Naive B cell (primary cell): ENCODE results near the gene CEP131. TPM values are rescaled to one million over a fixed set of nuclear protein-coding genes. Genes with fewer than 3 reads are reported as not detected.

ENCODE experiments used
- ATAC-seq, 2 donors: fragments of 150-1000 bp; cut with Tn5 transposase; 2 replicates each; pipeline ENCODE4 v1.10.0; 2021; ENCODE audit warnings: low read depth in 2 of 2, mild to moderate bottlenecking in 2 of 2, moderate library complexity in 2 of 2
- DNase-seq: peaks from one replicate; pipeline ENCODE4 v3.0.0; 2022
- H3K27ac Mint-ChIP-seq, 6 donors: one replicate each; pipeline ENCODE4 v1.8.0; 2020 to 2022; ENCODE audit warnings: mild to moderate bottlenecking in 6 of 6, mixed read lengths in 6 of 6, moderate library complexity in 5 of 6, inconsistent platforms in 2 of 6
- H3K27me3 Mint-ChIP-seq, 3 donors: one replicate each; pipeline ENCODE4 v1.8.0; 2021 to 2022; ENCODE audit warnings: mixed read lengths in 3 of 3, mild to moderate bottlenecking in 1 of 3
- H3K36me3 Mint-ChIP-seq, 2 donors: one replicate each; pipeline ENCODE4 v1.8.0; 2020 to 2022; ENCODE audit warnings: mixed read lengths in 2 of 2, inconsistent platforms in 1 of 2, mild to moderate bottlenecking in 1 of 2
- H3K4me1 Mint-ChIP-seq, 3 donors: one replicate each; pipeline ENCODE4 v1.8.0; 2020 to 2022; ENCODE audit warnings: mixed read lengths in 3 of 3, inconsistent platforms in 1 of 3, mild to moderate bottlenecking in 1 of 3, moderate library complexity in 1 of 3
- H3K4me3 Mint-ChIP-seq, 8 donors: one replicate each; pipeline ENCODE4 v1.8.0; 2020 to 2022; ENCODE audit warnings: mild to moderate bottlenecking in 8 of 8, mixed read lengths in 8 of 8, moderate library complexity in 8 of 8, inconsistent platforms in 2 of 8
- H3K9me3 Mint-ChIP-seq, 7 donors: one replicate each; pipeline ENCODE4 v1.8.0; 2020 to 2022; ENCODE audit warnings: mixed read lengths in 7 of 7, mild to moderate bottlenecking in 5 of 7, inconsistent platforms in 2 of 7, moderate library complexity in 1 of 7
- polyA plus RNA-seq, 6 donors: library from polyadenylated mRNA; unstranded; fragments of 300-500 nt; fragmentation: Illumina TruSeq; gene quantifications; one replicate each; pipeline ENCODE4 v1.2.3, GENCODE V29; 2021; ENCODE audit warnings: low read depth in 6 of 6

The CEP131 gene
- polyA plus RNA-seq, 6 donors from 2014 or later, result 3.1 to 11.6 (median 4.0) TPM; not detected in 1

DNA sequence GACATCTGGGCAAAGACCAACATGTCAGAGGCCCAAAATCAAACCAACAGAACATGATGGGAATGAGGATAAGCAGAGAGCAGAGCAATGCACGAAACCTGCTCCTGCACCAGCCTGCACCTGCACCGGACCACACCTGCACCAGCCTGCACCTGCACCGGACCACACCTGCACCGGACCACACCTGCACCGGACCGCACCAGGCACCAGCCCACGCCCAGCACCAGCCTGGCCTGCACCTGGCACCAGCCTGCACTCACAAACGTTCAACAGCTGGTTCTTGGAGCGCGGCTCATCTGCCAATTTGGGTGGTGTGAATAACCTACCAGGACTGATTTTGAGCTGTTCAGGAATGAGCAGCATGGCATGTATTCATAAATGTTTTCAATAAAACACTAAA lies 18.2 kb downstream of the CEP131 start:
- H3K4me3 Mint-ChIP-seq, result no peak overlapping the region
- H3K9me3 Mint-ChIP-seq, result no peaks in the 10 kb centered on the region
- peaks cover 4 to 11% (median 5%) of the 10 kb centered on the region in 3 donors for H3K4me1 Mint-ChIP-seq
- DNase-seq (no peak), ATAC-seq (no peak)
- H3K27me3 Mint-ChIP-seq, result no peaks in the 10 kb centered on the region
- peak overlapping the region in 1 of 6 donors; percentile 39 for H3K27ac Mint-ChIP-seq
- H3K36me3 Mint-ChIP-seq, result no peaks in the 10 kb centered on the region

DNA sequence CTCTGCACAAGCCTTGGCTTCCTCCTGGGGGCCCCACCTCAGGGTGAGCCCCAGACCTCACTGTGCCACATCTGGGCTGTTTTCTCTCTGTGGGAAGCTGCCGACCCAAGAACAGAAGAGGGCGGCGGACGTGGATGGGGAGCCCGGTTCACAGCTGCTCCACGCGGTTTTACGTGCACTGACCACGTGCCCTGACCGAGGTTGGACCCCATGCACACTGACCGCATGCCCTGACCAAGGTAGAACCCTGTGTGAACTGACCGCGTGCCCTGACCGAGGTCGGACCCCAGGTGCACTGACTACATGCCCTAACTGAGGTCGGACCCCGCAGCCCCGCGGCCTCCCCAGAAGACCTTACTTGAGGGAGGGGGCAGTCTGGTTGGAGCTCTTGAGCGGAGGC lies 19.6 kb downstream of the CEP131 start:
- Mint-ChIP-seq H3K4me3 (no peak overlapping the region), H3K27ac (no peak overlapping the region), H3K27me3 (no peaks in the 10 kb centered on the region), H3K4me1 (peaks cover 4 to 8% (median 5%) of the 10 kb centered on the region in 3 donors), H3K9me3 (no peaks in the 10 kb centered on the region), H3K36me3 (no peaks in the 10 kb centered on the region)
- DNase-seq, result no peak
- no peak for ATAC-seq

GRCh38 chr17:81202318-81202717 lies 20.4 kb downstream of the CEP131 start:
- Mint-ChIP-seq H3K9me3 (no peaks in the 10 kb centered on the region), H3K4me1 (no peaks in the 10 kb centered on the region), H3K27me3 (no peaks in the 10 kb centered on the region), H3K4me3 (no peak overlapping the region), H3K27ac (no peak overlapping the region), H3K36me3 (no peaks in the 10 kb centered on the region)
- no peak for DNase-seq
- no peak for ATAC-seq

DNA sequence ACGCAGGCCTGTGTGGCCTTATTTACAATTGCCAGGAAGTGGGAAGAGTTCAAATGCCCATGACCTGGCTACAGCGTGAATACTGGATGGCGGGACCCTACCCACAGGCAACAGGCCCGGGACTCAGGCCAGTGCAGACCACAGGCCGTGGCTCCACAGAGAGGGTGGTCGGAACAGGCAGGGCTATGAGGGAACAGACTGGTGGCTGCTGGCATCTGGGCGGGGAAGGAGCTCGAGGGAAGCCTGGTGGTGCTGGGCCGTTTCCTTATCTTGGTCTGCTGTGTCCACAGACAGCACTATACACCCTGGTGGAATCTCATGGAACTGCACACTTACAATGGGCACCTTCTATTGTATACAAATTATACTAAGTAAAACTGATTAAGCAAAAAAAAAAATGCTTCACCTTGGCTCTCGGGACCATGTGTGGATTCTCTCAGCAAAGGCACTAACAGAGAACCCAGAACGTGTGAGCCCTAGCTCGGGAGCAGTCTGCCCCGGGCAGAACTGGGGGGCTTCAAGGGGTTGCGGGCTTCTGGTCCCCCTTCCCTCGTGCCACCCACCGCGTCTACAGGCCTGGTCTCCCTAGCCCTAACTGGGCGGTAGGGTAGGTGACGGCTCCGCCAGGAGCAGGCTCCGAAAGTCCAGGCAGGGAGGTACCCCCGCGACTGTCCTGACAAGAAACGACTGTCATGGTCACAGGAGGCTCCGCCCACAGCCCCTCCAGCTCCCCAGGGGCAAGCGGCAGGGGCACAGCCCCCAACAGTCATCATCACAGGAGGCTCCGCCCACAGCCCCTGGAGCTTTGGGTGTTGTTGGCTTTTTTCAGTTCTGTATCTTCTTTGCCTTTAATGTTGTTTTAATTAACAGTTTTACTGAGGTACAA lies 21.8 kb downstream of the CEP131 start:
- ATAC-seq, result peak; percentile 45 to 46
- no peak overlapping the region for H3K4me3 Mint-ChIP-seq
- no peak overlapping the region for H3K27ac Mint-ChIP-seq
- H3K4me1 Mint-ChIP-seq, result no peaks in the 10 kb centered on the region
- no peaks in the 10 kb centered on the region for H3K9me3 Mint-ChIP-seq
- no peaks in the 10 kb centered on the region for H3K27me3 Mint-ChIP-seq
- no peak for DNase-seq
- no peaks in the 10 kb centered on the region for H3K36me3 Mint-ChIP-seq

GRCh38 chr17:81200201-81200600 lies 22.6 kb downstream of the CEP131 start:
- Mint-ChIP-seq H3K9me3 (no peaks in the 10 kb centered on the region), H3K4me3 (no peak overlapping the region), H3K4me1 (no peaks in the 10 kb centered on the region), H3K36me3 (no peaks in the 10 kb centered on the region), H3K27ac (no peak overlapping the region), H3K27me3 (no peaks in the 10 kb centered on the region)
- no peak for ATAC-seq
- DNase-seq, result no peak

DNA sequence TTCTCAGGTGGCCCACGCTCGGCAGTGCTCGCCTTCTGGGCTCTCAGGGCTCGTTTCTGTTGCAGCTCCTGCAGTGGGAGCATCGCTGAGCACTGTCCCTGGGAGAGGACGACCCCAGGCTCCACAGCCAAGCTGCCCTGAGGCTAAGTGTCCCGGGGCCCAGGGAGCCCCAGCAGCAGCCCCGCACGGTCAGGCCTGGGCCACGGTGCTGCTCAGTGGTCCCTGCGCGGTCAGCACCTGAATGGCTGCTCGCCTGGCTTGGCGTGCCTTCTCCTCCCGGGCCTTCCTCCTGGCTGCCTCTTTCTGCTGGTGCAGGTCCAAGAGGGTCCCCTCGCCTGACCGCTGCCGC lies 23.3 kb downstream of the CEP131 start:
- Mint-ChIP-seq H3K27ac (no peak overlapping the region), H3K4me3 (no peak overlapping the region), H3K4me1 (no peaks in the 10 kb centered on the region), H3K9me3 (no peaks in the 10 kb centered on the region), H3K27me3 (no peaks in the 10 kb centered on the region), H3K36me3 (no peaks in the 10 kb centered on the region)
- ATAC-seq (no peak), DNase-seq (no peak)

DNA sequence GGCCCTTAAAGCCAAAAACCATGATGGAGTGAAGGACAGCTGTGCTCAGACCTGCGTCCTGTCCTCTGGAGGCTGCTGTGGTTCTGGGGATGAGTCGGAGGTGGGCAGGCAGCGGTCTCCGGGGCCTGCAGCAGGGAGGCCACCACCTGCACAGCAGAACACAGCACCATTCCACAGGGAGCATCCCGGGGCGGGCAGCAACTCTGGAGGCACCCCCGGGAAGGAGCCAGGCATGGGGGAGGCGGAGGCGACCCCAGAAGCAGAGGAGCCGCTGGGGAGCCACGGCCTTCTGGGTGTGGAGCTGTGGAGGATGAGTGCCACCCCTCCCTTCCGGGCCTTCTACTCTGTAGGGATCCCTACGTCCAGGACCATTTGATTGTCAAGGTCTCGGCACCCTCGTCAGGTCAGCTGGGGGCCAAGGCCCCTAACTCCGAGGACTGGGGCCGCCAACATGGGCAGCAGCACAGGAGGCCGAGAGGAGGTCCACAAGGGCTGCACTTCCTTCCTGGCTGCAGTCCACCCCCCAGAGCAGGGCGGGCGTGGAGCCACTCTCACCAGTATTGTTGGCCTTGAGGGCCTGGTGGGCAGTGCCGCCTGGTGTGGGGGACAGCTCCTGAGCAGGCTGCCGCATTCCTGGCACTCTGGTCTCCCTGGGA lies 23.8 kb downstream of the CEP131 start:
- H3K27ac Mint-ChIP-seq, result no peak overlapping the region
- no peaks in the 10 kb centered on the region for H3K9me3 Mint-ChIP-seq
- no peaks in the 10 kb centered on the region for H3K27me3 Mint-ChIP-seq
- no peaks in the 10 kb centered on the region for H3K4me1 Mint-ChIP-seq
- no peak overlapping the region for H3K4me3 Mint-ChIP-seq
- ATAC-seq (no peak), DNase-seq (no peak)
- H3K36me3 Mint-ChIP-seq, result no peaks in the 10 kb centered on the region

DNA sequence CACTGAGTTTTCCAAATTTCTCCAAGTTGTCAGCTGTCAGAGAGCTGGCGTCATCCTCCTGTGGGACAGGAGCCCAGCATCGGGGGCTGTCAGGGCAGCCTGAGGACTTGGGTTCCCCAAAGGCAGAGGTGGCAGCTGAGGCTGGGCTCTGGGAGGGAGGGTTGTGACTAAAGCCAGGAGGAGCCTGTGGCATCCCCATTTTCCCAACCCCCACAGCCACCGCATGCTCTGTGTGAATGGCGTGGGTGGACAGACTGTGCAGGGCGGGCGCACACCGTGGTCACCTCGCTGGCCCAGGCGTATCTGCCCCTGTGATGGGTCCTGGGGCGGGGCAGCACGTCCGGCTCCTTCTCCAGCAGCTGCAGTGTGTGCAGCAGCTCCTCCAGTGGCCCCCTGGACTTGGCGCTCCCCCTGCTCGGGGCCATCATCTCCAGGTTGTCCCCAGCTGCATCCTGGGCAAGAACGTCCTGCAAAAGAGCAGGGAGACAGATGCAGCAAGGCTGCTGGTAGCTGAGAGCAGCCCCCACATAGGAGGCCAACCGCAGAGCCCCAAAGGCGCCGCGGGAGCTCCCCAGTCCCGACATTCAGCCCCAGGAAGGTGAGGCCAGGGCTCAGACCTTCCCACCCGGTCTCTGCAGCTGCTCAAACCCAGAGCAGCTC lies 24.8 kb downstream of the CEP131 start:
- Mint-ChIP-seq H3K9me3 (no peaks in the 10 kb centered on the region), H3K4me1 (no peaks in the 10 kb centered on the region), H3K36me3 (no peaks in the 10 kb centered on the region), H3K27me3 (no peaks in the 10 kb centered on the region), H3K4me3 (no peak overlapping the region), H3K27ac (no peak overlapping the region)
- DNase-seq, result no peak
- ATAC-seq, result no peak

GRCh38 chr17:81197409-81197795 lies 25.4 kb downstream of the CEP131 start:
- ATAC-seq (no peak), DNase-seq (no peak)
- Mint-ChIP-seq H3K27ac (no peak overlapping the region), H3K27me3 (no peaks in the 10 kb centered on the region), H3K4me1 (no peaks in the 10 kb centered on the region), H3K9me3 (no peaks in the 10 kb centered on the region), H3K36me3 (no peaks in the 10 kb centered on the region), H3K4me3 (no peak overlapping the region)

GRCh38 chr17:81196505-81197408 lies 26.0 kb downstream of the CEP131 start:
- Mint-ChIP-seq H3K9me3 (no peaks in the 10 kb centered on the region), H3K27me3 (no peaks in the 10 kb centered on the region), H3K4me3 (no peak overlapping the region), H3K4me1 (no peaks in the 10 kb centered on the region), H3K36me3 (no peaks in the 10 kb centered on the region), H3K27ac (no peak overlapping the region)
- ATAC-seq (no peak), DNase-seq (no peak)

- H3K27ac Mint-ChIP-seq, result no peak overlapping the region
- H3K4me1 Mint-ChIP-seq, result no peaks in the 10 kb centered on the region
- H3K27me3 Mint-ChIP-seq, result no peaks in the 10 kb centered on the region
- no peak for ATAC-seq
- DNase-seq, result no peak
- no peaks in the 10 kb centered on the region for H3K36me3 Mint-ChIP-seq
- H3K9me3 Mint-ChIP-seq, result no peaks in the 10 kb centered on the region
- no peak overlapping the region for H3K4me3 Mint-ChIP-seq
Measured at GRCh38 chr17:81195941-81196495, 26.7 kb downstream of the CEP131 start.

GRCh38 chr17:81194941-81195901 lies 27.5 kb downstream of the CEP131 start:
- H3K27ac Mint-ChIP-seq, result no peak overlapping the region
- ATAC-seq, result no peak
- H3K9me3 Mint-ChIP-seq, result no peaks in the 10 kb centered on the region
- no peak for DNase-seq
- H3K4me1 Mint-ChIP-seq, result no peaks in the 10 kb centered on the region
- no peaks in the 10 kb centered on the region for H3K36me3 Mint-ChIP-seq
- no peak overlapping the region for H3K4me3 Mint-ChIP-seq
- no peaks in the 10 kb centered on the region for H3K27me3 Mint-ChIP-seq
